ENCODE results near the gene CCDC146.

DNA sequence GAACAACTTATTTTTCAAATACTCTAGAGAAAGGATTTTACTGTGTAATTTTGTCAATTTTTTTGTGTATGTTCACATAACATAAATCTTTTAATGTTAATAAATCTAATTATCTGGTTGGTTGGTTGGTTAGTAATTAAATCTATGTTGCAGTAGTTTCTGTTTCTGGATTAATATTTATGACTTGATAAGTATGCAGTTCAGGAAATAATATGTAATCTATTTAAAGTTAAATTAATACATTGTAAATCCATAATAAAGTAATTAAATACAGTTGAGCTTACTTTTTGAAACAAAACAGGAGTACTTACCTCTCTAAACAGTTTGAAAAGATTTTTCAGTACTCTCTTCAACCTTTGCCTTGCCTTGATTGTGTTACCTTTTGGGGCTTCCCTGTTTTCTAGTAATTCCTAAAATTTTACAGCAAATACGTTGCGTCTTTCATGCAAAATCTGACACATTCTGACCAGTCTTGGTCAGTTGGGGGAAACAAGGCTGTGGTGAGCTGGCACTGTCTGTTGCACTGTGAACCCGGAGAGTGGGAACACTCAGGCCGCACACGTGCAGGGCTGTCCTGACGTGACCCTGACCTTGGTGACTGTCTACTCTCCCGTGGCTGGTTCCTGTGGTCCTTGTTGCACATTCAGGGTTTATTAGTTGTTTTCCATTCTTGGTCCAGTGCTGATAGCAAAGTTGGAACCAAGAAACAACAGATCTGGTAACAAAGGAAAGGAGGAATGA lies 122.8 kb downstream of the CCDC146 start:
- TF ChIP-seq, protein P1, sequence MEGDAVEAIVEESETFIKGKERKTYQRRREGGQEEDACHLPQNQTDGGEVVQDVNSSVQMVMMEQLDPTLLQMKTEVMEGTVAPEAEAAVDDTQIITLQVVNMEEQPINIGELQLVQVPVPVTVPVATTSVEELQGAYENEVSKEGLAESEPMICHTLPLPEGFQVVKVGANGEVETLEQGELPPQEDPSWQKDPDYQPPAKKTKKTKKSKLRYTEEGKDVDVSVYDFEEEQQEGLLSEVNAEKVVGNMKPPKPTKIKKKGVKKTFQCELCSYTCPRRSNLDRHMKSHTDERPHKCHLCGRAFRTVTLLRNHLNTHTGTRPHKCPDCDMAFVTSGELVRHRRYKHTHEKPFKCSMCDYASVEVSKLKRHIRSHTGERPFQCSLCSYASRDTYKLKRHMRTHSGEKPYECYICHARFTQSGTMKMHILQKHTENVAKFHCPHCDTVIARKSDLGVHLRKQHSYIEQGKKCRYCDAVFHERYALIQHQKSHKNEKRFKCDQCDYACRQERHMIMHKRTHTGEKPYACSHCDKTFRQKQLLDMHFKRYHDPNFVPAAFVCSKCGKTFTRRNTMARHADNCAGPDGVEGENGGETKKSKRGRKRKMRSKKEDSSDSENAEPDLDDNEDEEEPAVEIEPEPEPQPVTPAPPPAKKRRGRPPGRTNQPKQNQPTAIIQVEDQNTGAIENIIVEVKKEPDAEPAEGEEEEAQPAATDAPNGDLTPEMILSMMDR (IDR thresholded peaks at IDR 0.05), result no peak
- TF ChIP-seq POLR2A (IDR thresholded peaks at IDR 0.05), result no peak
